Central memory CD8-positive, alpha-beta T cell (primary cell): Measurements from ENCODE around the gene PTGDS.

Source experiments
- ATAC-seq: fragments of 150-1000 bp; cut with Tn5 transposase; replicated peaks from 2 replicates; pipeline ENCODE4 v1.10.0; 2022; ENCODE audit warnings: mild to moderate bottlenecking, moderate FRiP score, moderate number of reproducible peaks; ENCODE audit not compliant: poor library complexity, severe bottlenecking; ENCODE audit errors: extremely low read depth
- DNase-seq, 2 donors: peaks; one replicate each; pipeline ENCODE4 v3.0.0; 2021; ENCODE audit warnings: low spot score in 2 of 2
- H3K27ac Mint-ChIP-seq: one replicate; pipeline ENCODE4 v1.8.0; 2022; ENCODE audit warnings: low read depth, mild to moderate bottlenecking, moderate library complexity, mixed read lengths
- H3K27me3 Mint-ChIP-seq: one replicate; pipeline ENCODE4 v1.8.0; 2022; ENCODE audit warnings: mixed read lengths
- H3K36me3 Mint-ChIP-seq: one replicate; pipeline ENCODE4 v1.8.0; 2022; ENCODE audit warnings: mild to moderate bottlenecking, moderate library complexity, mixed read lengths; ENCODE audit not compliant: insufficient read depth
- H3K4me1 Mint-ChIP-seq: one replicate; pipeline ENCODE4 v1.8.0; 2022; ENCODE audit warnings: mixed read lengths
- H3K4me3 Mint-ChIP-seq: one replicate; pipeline ENCODE4 v1.8.0; 2022; ENCODE audit warnings: mild to moderate bottlenecking, moderate library complexity, mixed read lengths
- H3K9me3 Mint-ChIP-seq: one replicate; pipeline ENCODE4 v1.8.0; 2022; ENCODE audit warnings: mixed read lengths

PTGDS gene

DNA sequence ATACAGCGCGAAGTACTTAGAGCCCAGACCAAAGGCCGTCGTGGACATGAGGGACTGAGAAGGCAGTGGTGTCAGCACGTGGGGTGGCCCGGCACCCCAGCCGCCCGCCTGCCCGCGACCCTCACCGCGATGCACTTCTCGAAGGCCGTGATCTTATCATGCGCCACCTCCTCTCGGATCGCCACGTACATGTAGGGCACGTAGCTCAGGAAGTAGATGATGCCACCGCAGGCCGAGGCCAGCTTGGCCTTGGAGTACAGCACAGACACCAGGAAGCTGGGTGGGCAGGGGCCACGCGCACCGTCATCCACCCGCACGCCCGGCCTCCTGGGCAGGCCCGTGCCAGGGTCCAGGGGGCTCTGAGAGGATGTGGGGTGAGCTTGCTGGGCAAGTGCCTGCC is 39.8 kb downstream of the PTGDS start:
- Mint-ChIP-seq H3K27ac (no peak overlapping the region), H3K36me3 (peaks cover 4% of the 10 kb centered on the region), H3K4me3 (no peak overlapping the region), H3K9me3 (no peaks in the 10 kb centered on the region), H3K4me1 (peaks cover 3% of the 10 kb centered on the region), H3K27me3 (no peaks in the 10 kb centered on the region)
- no peak for ATAC-seq
- no peak for DNase-seq

DNA sequence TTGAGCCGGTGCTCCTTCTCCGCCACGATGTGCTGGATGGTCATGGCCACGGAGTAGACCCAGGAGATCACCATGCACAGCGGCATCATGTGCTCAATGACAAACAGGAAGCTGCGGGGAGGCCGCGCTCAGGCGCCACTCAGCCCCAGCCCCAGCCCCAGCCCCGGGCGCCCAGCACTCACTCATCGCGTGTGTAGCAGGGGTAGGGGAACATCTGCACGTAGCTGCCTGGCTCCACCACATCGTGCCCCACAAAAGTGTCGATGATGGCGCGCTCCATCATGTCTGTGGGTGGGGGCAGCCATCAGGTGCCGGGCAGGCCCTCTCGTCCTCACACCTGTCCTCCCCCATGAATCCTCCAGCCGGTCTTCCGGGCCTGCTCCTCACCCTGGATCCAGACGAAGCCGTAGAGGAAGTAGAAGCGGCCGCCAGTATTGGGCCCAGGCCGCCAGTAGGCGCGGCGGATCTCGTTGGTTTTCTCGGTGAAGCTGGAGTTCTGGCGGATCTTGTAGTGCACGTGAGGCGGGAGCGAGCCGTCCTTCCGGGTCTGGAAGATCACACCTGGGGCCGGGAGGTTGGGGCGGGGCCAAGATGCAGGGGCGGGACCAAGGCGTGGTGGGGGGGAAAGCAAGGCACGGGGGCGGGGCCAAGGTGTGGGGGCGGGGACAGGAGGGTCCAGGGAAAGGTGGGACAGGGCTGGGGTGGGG is 40.6 kb downstream of the PTGDS start:
- Mint-ChIP-seq H3K36me3 (peaks cover 2% of the 10 kb centered on the region), H3K4me1 (peaks cover 5% of the 10 kb centered on the region)

DNA sequence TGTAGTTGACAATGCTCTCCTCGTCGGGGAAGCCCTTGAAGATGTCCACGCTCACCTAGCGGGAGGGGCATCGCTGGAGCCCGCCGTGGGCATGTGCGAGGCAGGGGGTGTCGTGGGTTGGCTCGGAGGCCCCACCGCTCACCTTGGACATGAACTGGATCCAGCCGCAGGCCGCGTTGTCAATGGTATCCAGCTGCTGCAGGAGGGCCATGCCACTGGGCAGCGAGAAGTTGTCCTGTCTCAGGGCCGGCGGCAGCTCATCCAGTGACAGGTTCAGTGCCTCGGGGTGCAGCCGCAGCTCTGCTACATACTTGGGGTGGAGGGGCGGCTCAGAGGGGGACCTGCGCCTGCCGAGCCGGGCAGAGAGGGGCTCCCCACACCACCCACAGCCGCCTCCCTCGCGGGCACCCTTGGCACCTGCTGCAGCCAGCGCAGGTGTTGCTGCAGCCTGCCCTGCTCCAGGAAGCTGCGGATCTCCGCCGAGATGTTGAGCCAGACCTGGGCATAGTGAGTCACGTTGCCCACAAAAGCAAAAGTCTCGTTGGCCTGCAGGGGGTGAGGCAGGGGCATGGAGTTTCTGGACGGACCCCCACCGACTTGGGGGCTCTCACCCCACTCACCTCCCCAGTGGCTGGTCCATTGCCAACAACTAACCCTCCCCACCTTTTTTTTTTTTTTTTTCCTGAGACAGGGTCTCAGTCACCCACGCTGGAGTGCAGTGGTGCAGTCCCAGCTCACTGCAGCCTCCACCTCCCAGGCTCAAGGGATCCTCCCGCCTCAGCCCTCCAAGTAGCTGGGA is 41.7 kb downstream of the PTGDS start:
- Mint-ChIP-seq H3K4me1 (peaks cover 5% of the 10 kb centered on the region), H3K27ac (no peak overlapping the region), H3K9me3 (no peaks in the 10 kb centered on the region), H3K36me3 (peaks cover 5% of the 10 kb centered on the region), H3K4me3 (no peak overlapping the region), H3K27me3 (no peaks in the 10 kb centered on the region)
- ATAC-seq: no peak
- no peak for DNase-seq

More for the DNA sequence above, 40.6 kb downstream of the PTGDS start:
- DNase-seq: no peak
- Mint-ChIP-seq H3K27me3 (no peaks in the 10 kb centered on the region), H3K27ac (no peak overlapping the region), H3K4me3 (no peak overlapping the region), H3K9me3 (no peaks in the 10 kb centered on the region)
- no peak for ATAC-seq

DNA sequence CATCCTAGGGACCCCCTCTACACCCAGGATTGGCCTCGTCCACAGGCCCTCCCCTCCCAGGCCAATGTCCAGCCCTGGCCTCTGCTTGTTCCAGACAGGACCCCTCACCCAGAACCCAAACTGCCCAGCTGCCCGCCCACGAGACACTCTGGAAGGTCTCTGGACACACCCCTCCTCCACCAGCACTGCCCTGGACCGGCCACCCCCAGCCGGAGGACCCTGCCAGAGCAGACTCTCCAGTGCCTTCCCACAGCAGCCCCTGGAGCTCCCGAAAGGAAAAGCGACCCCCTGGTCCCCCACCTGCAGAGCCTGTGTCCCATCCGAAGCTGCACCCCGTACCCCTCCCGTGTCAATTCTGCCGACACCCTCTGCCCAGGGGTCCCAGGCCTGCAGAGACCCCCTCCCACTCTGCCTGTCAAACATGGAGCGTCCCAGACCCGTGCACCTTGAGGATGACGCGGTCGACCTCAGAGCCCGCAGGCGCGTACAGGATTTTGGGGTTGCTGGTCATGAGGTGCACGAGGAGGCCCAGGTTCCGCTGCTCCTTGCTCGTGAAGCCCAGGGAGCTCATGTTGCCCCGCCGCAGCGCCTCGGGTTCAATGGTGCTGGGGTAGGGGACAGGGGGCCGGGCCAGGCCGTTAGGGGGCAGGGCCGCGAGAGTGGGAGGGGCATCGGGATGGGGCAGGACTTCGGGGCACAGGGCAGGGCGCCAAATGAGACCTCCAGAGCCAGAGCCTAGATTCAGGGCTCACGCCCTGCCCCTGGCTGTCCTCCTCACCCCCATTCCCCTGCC is 42.8 kb downstream of the PTGDS start:
- Mint-ChIP-seq H3K27ac (no peak overlapping the region), H3K4me1 (peaks cover 5% of the 10 kb centered on the region), H3K4me3 (no peak overlapping the region), H3K36me3 (peaks cover 6% of the 10 kb centered on the region), H3K9me3 (no peaks in the 10 kb centered on the region), H3K27me3 (no peaks in the 10 kb centered on the region)
- no peak for ATAC-seq
- DNase-seq: no peak

DNA sequence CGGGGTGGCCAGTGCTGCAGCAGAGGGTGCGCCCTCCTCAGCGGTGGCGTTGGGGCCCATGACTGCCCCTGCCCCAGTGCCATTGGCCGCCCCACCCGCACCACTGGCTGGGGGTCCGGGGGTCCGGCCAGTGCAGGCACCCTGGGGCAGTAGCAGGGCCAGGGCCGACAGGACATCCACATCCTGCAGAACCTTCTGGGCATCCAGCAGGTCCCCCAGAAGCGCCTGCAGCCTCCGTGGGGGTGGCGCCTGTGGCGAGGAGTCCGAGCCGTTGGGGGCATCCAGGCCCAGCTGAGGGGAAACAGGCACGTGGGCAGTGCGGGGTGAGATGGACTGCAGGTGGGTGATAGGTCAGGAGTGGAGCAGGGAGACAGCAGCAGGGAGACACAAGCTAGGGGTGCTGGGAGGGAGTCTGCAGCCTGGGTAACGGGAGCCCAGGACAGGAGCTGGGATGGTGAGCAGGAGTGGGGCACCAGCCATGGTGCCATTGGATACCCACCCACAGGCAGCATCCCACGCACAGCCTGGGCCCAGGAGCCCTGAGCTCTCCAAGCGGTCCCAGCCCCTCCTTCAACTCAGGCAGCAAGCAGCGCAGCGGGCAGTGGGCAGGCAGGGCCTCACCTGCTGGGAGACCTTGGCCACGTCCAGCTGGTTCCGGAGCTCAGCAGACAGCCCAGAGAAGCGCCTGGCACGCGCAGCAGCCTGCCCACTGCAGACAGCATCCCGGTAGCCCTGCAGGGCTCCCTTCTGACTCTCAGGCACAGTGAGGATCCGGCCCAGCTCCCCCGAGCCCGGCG is 43.7 kb downstream of the PTGDS start:
- H3K4me3 Mint-ChIP-seq: no peak overlapping the region
- ATAC-seq (no peak), DNase-seq (no peak)
- no peak overlapping the region for H3K27ac Mint-ChIP-seq
- no peaks in the 10 kb centered on the region for H3K9me3 Mint-ChIP-seq
- no peaks in the 10 kb centered on the region for H3K27me3 Mint-ChIP-seq
- H3K36me3 Mint-ChIP-seq: peaks cover 6% of the 10 kb centered on the region
- peaks cover 9% of the 10 kb centered on the region for H3K4me1 Mint-ChIP-seq

DNA sequence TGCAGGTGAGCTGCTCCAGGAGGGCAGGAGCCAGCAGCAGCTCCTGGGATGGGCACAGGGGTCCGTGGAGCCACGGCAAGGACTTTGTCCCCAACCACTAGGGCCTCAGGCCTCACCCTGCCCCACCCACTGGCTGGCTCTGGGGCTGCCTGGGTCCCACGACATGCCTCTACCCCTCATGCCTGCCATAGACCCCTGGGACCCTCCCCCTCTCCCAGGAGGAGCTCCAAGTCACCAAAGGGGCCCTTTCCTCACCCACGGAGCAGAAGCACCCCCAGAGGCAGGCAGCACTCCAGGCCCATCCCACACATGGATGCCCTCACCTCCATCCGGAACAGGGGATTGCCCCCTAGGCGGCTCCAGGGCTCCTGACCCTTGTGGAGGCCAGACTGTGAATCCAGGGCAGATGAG is 44.3 kb downstream of the PTGDS start:
- no peaks in the 10 kb centered on the region for H3K9me3 Mint-ChIP-seq

DNA sequence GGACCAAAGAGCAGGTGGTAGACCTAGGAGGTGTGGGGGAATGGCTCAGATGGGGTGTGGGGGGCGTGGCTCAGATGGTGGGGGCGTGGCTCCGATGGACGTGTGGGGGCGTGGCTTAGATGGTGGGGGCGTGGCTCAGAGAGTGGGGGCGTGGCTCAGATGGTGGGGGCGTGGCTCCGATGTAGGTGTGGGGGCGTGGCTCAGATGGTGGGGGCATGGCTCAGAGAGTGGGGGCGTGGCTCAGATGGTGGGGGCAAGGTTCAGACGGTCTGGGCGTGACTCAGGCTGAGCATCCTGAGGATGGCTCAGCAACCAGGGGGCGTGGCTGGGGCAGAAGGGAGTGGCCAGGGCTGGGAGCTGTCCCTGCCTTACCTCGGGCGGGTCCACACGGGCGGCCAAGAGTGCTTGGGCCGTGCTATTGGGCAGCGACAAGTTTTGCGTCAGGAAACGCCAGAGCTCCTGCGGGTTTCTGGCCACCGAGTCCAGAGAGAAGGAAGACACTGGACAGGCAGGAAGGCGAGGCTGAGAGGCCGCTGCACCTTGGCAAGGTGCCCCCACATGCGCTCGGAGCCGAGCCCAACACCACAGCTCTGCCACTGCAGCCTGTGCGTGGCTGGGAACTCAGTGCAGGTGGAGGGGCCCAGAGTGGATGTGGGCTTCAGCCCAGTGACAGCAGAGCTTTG is 44.8 kb downstream of the PTGDS start:
- no peak overlapping the region for H3K27ac Mint-ChIP-seq
- peaks cover 6% of the 10 kb centered on the region for H3K36me3 Mint-ChIP-seq

More for the DNA sequence above, 44.3 kb downstream of the PTGDS start:
- Mint-ChIP-seq H3K27me3 (no peaks in the 10 kb centered on the region), H3K27ac (no peak overlapping the region), H3K4me3 (no peak overlapping the region), H3K4me1 (peaks cover 15% of the 10 kb centered on the region), H3K36me3 (peaks cover 6% of the 10 kb centered on the region)
- ATAC-seq (no peak), DNase-seq (no peak)

DNA sequence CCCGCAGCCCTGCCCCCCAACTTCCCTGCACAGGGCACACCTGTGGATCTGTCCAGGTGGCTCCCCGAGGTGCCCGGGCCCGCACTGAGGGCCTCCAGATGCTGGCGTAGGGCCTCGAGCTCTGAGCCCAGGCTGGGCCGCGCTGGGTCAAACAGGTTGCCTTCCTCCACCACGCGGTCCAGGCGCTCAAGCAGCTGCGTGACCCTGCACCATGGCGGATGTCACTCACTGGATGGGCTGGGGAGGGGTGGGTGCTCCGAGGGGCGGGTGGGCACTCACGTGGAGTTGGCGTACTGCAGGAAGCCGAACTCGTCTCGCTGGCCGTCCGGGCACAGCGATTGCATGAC is 45.3 kb downstream of the PTGDS start:
- H3K4me1 Mint-ChIP-seq: peaks cover 18% of the 10 kb centered on the region
- peaks cover 6% of the 10 kb centered on the region for H3K36me3 Mint-ChIP-seq
- H3K27me3 Mint-ChIP-seq: no peaks in the 10 kb centered on the region
- ATAC-seq: no peak
- no peak for DNase-seq
- no peaks in the 10 kb centered on the region for H3K9me3 Mint-ChIP-seq
- no peak overlapping the region for H3K4me3 Mint-ChIP-seq
- no peak overlapping the region for H3K27ac Mint-ChIP-seq

More for the DNA sequence above, 44.8 kb downstream of the PTGDS start:
- Mint-ChIP-seq H3K9me3 (no peaks in the 10 kb centered on the region), H3K4me3 (no peak overlapping the region), H3K4me1 (peaks cover 18% of the 10 kb centered on the region), H3K27me3 (no peaks in the 10 kb centered on the region)
- DNase-seq (peak; percentile 45 to 58), ATAC-seq (peak; percentile 64)

DNA sequence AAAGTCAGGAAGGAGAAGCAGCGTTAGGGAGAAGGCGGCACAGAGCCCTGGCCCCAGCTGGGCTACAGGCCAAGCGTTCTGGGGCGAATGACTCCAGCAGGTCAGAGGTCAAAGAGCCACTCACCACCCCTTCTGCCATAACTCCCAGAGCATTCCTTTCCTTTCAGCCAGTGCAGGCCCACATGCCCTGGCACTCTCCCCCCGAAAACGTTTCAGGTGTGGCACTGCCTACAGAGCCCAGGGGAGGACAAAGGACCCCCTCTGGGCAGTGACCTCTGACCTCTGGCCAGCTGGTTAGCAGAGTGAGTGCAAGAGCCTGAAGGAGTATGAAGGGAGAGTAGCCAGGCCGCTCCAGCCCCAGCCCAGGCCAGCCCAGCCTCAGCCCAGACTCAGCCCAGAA is 45.9 kb downstream of the PTGDS start:
- peaks cover 18% of the 10 kb centered on the region for H3K4me1 Mint-ChIP-seq
- peaks cover 6% of the 10 kb centered on the region for H3K36me3 Mint-ChIP-seq
- H3K4me3 Mint-ChIP-seq: no peak overlapping the region
- no peak overlapping the region for H3K27ac Mint-ChIP-seq
- DNase-seq: no peak
- no peaks in the 10 kb centered on the region for H3K27me3 Mint-ChIP-seq
- H3K9me3 Mint-ChIP-seq: no peaks in the 10 kb centered on the region
- ATAC-seq: no peak

DNA sequence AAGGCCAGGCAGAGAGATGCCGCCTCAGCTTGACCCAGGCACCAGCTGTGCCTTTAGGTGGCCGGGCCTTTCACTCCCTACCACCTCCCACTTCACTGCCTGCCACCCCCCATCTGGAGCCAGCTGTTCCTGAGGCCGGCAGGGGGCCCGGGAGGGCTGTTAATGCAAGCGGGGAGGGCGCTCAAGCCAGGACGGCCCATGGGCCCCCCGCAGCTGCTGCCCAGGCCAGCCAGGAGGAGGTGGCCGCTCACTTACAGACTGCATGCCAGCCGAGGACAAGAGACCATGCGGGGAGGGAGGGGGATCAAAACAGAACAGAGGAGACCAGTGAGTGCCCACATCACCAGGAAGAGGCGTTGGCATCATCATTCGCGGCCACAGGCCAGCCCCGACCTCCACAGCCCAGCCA is 46.3 kb downstream of the PTGDS start:
- DNase-seq: no peak
- Mint-ChIP-seq H3K9me3 (no peaks in the 10 kb centered on the region), H3K27ac (no peak overlapping the region), H3K27me3 (no peaks in the 10 kb centered on the region), H3K4me1 (peaks cover 18% of the 10 kb centered on the region), H3K4me3 (no peak overlapping the region), H3K36me3 (peaks cover 8% of the 10 kb centered on the region)
- ATAC-seq: no peak

DNA sequence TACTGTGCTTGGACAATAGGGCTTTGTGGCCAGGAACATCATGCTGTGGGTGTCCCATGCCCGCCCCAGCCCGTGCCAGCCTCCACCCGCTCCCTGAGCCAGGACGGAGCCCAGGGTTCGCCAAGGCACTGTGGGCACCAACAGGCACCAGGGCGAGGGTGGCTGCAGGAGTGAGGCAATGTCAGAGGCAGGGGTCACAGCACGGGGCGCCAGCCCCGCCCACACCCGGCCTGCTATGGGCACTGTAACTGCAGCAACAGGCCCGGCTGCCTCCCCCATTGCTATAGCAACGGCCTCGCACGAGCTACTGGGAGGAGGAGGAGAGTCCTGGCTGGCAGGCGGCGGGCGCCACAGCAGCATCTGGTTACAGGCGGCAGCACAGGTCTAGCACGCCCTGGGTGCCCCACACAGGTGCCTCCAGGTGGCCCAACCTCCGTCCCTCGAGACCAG is 48.2 kb downstream of the PTGDS start:
- H3K4me1 Mint-ChIP-seq: peaks cover 31% of the 10 kb centered on the region
- DNase-seq: no peak
- H3K27ac Mint-ChIP-seq: no peak overlapping the region
- no peaks in the 10 kb centered on the region for H3K27me3 Mint-ChIP-seq
- H3K36me3 Mint-ChIP-seq: peaks cover 14% of the 10 kb centered on the region
- ATAC-seq: no peak
- H3K9me3 Mint-ChIP-seq: no peaks in the 10 kb centered on the region
- no peak overlapping the region for H3K4me3 Mint-ChIP-seq
